DND-41 (cell line): ENCODE results near the gene DND1.
"Not testable (repeated sequence)": the region's sequence is repeated elsewhere in the genome, so short reads cannot be mapped to it uniquely, and the experiment has no call there.

Source experiments
- ATAC-seq: fragments of 200-7000 bp; cut with Tn5 transposase; 3 replicates; pipeline ENCODE4 v1.9.1; 2021; ENCODE audit warnings: low read depth; ENCODE audit not compliant: insufficient read depth
- DNase-seq: peaks from one replicate; pipeline ENCODE4 v3.0.0-alpha.2; 2020
- H2AFZ ChIP-seq: 2 replicates; pipeline ENCODE4 v1.6.0; 2012; ENCODE audit warnings: low read depth, low read length
- H3K27ac ChIP-seq: 2 replicates; pipeline ENCODE4 v1.5.1; 2012; ENCODE audit warnings: low read length, inconsistent platforms
- H3K27me3 ChIP-seq: fragments of 200-600 bp; sonication (generic); 2 replicates; pipeline ENCODE4 v1.6.0; 2012; ENCODE audit warnings: low read length, mild to moderate bottlenecking, inconsistent platforms; ENCODE audit not compliant: insufficient read depth, poor library complexity
- H3K36me3 ChIP-seq: 2 replicates; pipeline ENCODE4 v1.5.1; 2012; ENCODE audit warnings: low read length, inconsistent platforms; ENCODE audit not compliant: insufficient read depth
- H3K4me1 ChIP-seq: 2 replicates; pipeline ENCODE4 v1.5.1; 2012; ENCODE audit warnings: mild to moderate bottlenecking, low read length; ENCODE audit not compliant: insufficient read depth
- H3K4me2 ChIP-seq: 2 replicates; pipeline ENCODE4 v1.6.0; 2012; ENCODE audit warnings: mild to moderate bottlenecking, moderate library complexity, low read length, inconsistent platforms; ENCODE audit not compliant: insufficient read depth
- H3K4me3 ChIP-seq, 2 experiments: fragments of 200-600 bp in 1 of 2; shearing (Covaris generic) in 1 of 2; 2 replicates each; pipeline ENCODE4 v1.5.1; 2012 to 2016; ENCODE audit warnings: inconsistent platforms in 2 of 2, low read length in 2 of 2, mild to moderate bottlenecking in 2 of 2, low read depth in 1 of 2, moderate library complexity in 1 of 2
- H3K79me2 ChIP-seq: 2 replicates; pipeline ENCODE4 v1.6.0; 2012; ENCODE audit warnings: low read length, inconsistent platforms; ENCODE audit not compliant: insufficient read depth
- H3K9ac ChIP-seq: 2 replicates; pipeline ENCODE4 v1.6.0; 2012; ENCODE audit warnings: low read depth, mild to moderate bottlenecking, inconsistent platforms, low read length, moderate library complexity
- H3K9me3 ChIP-seq: 2 replicates; pipeline ENCODE4 v1.5.1; 2012; ENCODE audit warnings: low read length, moderate library complexity, mild to moderate bottlenecking, inconsistent platforms; ENCODE audit not compliant: insufficient read depth, severe bottlenecking
- H4K20me1 ChIP-seq: 2 replicates; pipeline ENCODE4 v1.6.0; 2012; ENCODE audit warnings: low read length; ENCODE audit not compliant: insufficient read depth
- EZH2 ChIP-seq: IDR thresholded peaks from 3 replicates; pipeline ENCODE4 v1.6.1; 2012; ENCODE audit warnings: borderline replicate concordance, low read depth, mild to moderate bottlenecking, moderate library complexity, low read length, inconsistent platforms; ENCODE audit not compliant: severe bottlenecking
- TF ChIP-seq, protein P1 (sequence below): IDR thresholded peaks from 2 replicates; pipeline ENCODE4 v1.5.1; 2012; ENCODE audit warnings: borderline replicate concordance, low read length, moderate library complexity, mild to moderate bottlenecking; ENCODE audit not compliant: poor library complexity, severe bottlenecking; ENCODE audit errors: extremely low read depth

DND1 gene

DNA sequence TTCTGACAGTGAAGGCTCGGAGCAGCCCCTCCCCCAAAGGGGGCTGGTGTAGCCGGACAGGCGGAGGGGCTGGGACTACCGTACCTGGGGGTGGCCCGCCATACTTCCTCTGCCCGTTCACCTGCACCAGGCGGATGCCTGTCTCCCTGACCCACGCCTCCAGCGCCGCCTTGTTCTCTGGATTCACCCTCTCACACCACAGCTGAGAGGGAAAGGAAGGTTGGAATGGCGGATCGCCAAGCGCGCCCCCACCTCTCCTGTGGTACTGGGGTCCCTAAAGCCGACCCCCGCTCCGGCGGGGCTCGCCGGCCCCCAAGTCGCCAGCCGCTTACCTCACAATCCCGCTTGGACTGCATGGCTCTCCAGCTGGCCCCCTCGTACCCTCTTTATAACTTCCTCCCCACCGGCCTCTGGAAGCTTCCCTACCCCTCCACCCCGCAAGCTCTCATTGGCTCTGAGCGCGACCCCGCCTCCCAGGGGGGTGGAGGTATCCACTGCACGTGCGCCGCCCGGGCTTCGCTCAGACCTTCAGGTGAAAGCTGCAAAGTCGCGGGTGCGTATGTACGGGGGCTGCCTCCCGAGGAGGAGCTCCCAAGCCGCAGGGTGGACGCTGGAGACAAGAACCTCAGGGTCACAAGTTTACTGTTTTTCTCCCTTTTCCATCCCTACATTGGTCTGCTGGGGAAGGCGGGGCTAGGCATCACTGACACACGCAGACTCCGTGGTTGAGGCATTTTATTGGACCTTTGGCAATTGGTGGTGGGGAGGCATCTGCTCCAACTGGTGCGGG is at the start of gene DND1:
DND1 (minus strand) TSS at position 390 of the 790 bp plus-strand sequence; CDS start at position 356, 34 bp downstream.
- Histone ChIP-seq H3K27me3 (no peaks in the 10 kb centered on the region), H2AFZ (no peak within 1 kb of the TSS), H3K4me1 (no peaks in the 10 kb centered on the region), H3K36me3 (peaks cover 90% of the 10 kb centered on the region), H3K4me2 (no peak within 1 kb of the TSS), H3K9ac (no peak within 1 kb of the TSS), H4K20me1 (peaks cover 5% of the 10 kb centered on the region; the same call in 1 of the 2 replicates), H3K9me3 (no peaks in the 10 kb centered on the region), H3K79me2 (peaks cover 3% of the 10 kb centered on the region; the same call in 1 of the 2 replicates), H3K27ac (no peak within 1 kb of the TSS), H3K4me3 (no peak within 1 kb of the TSS)
- ATAC-seq: peak; percentile 25; the same call in 1 of the 3 replicates
- TF ChIP-seq, protein P1, sequence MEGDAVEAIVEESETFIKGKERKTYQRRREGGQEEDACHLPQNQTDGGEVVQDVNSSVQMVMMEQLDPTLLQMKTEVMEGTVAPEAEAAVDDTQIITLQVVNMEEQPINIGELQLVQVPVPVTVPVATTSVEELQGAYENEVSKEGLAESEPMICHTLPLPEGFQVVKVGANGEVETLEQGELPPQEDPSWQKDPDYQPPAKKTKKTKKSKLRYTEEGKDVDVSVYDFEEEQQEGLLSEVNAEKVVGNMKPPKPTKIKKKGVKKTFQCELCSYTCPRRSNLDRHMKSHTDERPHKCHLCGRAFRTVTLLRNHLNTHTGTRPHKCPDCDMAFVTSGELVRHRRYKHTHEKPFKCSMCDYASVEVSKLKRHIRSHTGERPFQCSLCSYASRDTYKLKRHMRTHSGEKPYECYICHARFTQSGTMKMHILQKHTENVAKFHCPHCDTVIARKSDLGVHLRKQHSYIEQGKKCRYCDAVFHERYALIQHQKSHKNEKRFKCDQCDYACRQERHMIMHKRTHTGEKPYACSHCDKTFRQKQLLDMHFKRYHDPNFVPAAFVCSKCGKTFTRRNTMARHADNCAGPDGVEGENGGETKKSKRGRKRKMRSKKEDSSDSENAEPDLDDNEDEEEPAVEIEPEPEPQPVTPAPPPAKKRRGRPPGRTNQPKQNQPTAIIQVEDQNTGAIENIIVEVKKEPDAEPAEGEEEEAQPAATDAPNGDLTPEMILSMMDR: no peak
- no peak for TF ChIP-seq EZH2
- DNase-seq: no peak

DNA sequence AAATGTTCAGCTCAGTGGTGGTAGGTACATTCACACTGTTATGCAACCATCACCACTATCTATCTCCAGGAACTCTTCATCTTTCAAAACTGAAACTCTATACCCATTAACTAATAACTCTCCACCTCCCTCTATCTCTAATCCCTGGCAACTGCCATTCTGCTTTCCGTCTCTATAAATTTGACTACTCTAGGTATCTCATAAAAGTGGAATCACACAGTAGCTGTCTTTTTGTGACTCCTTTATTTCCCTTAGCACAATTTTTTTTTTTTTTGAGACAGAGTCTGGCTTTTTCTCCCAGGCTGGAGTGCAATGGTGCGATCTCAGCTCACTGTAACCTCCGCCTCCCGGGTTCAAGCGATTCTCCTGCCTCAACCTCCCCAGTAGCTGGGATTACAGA is 48.0 kb upstream of the DND1 start:
- H4K20me1 ChIP-seq, H3K36me3 ChIP-seq, H2AFZ ChIP-seq, DNase-seq, H3K4me1 ChIP-seq, H3K9ac ChIP-seq, H3K27me3 ChIP-seq, H3K79me2 ChIP-seq, H3K4me2 ChIP-seq, ATAC-seq, H3K4me3 ChIP-seq, H3K9me3 ChIP-seq, H3K27ac ChIP-seq: not testable (repeated sequence)

GRCh38 chr5:140720738-140721137 is 47.4 kb upstream of the DND1 start:
- H3K79me2 ChIP-seq, H3K4me1 ChIP-seq, H3K4me2 ChIP-seq, H3K4me3 ChIP-seq, H3K9ac ChIP-seq, H2AFZ ChIP-seq, H3K36me3 ChIP-seq, H4K20me1 ChIP-seq, H3K9me3 ChIP-seq, DNase-seq, H3K27ac ChIP-seq, H3K27me3 ChIP-seq, ATAC-seq: not testable (repeated sequence)

GRCh38 chr5:140718266-140718592 is 44.9 kb upstream of the DND1 start:
- no peak for DNase-seq
- Histone ChIP-seq H3K4me2 (no peak overlapping the region), H3K4me3 (no peak overlapping the region), H3K79me2 (no peaks in the 10 kb centered on the region), H3K36me3 (no peaks in the 10 kb centered on the region), H4K20me1 (no peaks in the 10 kb centered on the region), H3K27me3 (no peaks in the 10 kb centered on the region), H3K27ac (no peak overlapping the region), H3K9ac (no peak overlapping the region), H3K4me1 (no peaks in the 10 kb centered on the region), H2AFZ (peak overlapping the region; percentile 39; the same call in 1 of the 2 replicates), H3K9me3 (no peaks in the 10 kb centered on the region)
- no peak for TF ChIP-seq EZH2
- TF ChIP-seq, protein P1: no peak
- no peak for ATAC-seq

DNA sequence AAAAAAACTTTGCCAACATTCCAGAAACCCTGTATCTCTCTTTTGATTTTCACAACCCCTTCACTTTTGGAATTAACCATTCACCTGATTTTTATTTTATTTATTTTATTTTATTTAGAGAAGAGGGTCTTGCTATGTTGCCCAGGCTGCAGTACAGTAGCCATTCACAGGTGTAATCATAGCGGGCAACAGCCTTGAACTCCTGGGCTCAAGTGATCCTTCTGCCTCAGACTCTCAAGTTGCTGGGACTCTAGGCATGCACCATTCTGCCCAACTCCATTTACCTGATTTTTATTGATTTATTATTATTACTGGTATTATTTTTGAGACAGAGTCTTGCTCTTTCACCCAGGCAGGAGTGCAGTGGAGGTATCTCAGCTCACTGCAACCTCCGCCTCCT is 42.9 kb upstream of the DND1 start:
- not testable (repeated sequence) for H3K4me2 ChIP-seq, H3K4me3 ChIP-seq, H3K9ac ChIP-seq, H2AFZ ChIP-seq, H3K27me3 ChIP-seq, DNase-seq, H3K27ac ChIP-seq, H3K9me3 ChIP-seq, H4K20me1 ChIP-seq, H3K36me3 ChIP-seq, ATAC-seq, H3K4me1 ChIP-seq, H3K79me2 ChIP-seq
